GM19467 (cell line): Measurements from ENCODE around the gene UBXN1.
"Not testable (repeated sequence)": the region's sequence is repeated elsewhere in the genome, so short reads cannot be mapped to it uniquely, and the experiment has no call there.

Source experiments
- ATAC-seq: cut with Tn5 transposase; IDR thresholded peaks from one replicate; pipeline ENCODE4 v1.9.1; 2021; ENCODE audit warnings: mild to moderate bottlenecking, moderate library complexity; ENCODE audit not compliant: unreplicated experiment

The UBXN1 gene

GRCh38 chr11:62708793-62709192 is 29.9 kb upstream of the UBXN1 start:
- ATAC-seq: no peak

GRCh38 chr11:62708392-62708791 is 29.5 kb upstream of the UBXN1 start:
- ATAC-seq: no peak

GRCh38 chr11:62707277-62707861 is 28.5 kb upstream of the UBXN1 start, which contains the start of the genes BSCL2 and GNG3:
Gene BSCL2 (minus strand): TSS chr11:62707424. CDS start chr11:62707195, 229 bp downstream.
Gene GNG3 (plus strand): TSS chr11:62707676. CDS start chr11:62708296, 620 bp downstream.
- no peak for ATAC-seq

DNA sequence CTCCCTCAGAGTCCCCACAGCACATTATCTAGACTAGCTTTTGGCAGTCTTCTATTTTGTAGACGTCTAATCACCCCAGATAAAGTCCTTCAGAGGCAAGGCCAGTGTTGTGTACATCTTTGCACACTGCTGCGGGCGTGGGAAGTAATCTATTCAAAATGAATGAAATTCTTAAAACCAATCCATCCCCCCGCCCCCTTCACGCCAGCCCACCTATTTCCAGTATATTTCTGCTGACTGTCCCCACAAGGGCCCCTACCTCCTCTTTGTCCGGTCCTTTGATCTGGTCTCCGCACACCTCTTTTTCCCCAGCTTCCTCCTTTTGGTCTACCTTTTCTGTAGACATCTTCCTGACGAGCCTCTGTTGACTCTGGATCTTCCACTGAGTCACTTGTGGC is 28.0 kb upstream of the UBXN1 start:
- ATAC-seq: no peak

DNA sequence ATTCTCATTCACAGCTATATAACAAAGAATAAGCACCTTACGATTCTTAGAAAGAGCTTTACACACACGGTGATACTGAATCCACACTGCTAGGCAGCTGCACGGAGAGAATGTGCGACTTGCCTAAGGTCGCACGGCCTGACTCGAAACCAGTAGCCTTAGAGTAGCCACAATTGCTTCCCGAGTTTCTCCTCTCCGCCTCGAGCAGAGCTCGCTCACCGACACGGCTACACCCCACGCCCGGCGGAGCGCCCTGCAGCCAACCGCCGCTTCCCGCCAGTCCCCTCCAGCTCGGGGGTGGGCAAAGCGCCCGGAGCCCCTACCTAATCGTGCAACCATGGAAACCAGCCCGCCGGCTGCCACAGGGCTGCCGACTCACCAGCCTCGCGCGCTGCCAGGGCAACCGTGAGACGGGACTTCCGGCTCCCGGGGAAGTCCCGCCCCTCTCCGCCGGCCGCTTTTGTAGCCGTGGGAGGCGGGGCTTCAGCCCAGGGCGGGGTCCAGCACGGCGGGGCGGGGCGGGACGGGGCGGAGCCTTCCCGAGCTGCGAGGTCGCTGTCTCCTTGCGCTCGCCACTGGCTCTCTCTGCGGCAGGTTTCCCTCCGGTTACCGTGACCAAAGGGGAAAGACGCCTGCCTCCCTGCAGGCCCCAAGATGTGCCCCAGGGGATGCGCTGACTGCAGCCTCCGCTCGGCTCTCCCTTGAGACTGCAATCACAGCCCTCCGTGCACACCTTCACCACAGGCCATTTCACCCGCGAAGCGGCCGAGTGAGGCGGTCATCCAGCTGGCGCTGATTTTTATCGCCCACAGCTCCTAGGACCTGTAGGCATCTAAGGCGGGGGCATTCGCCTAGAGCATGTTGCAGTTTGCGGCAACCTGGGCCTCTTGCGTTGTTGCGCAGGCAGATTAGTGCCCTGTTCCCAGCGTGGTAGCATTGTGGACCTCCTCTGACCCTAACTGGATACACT is 27.3 kb upstream of the UBXN1 start:
- ATAC-seq: peak; percentile 48

- no peak for ATAC-seq
These were observed 26.5 kb upstream of the UBXN1 start for GRCh38 chr11:62705413-62705812.

DNA sequence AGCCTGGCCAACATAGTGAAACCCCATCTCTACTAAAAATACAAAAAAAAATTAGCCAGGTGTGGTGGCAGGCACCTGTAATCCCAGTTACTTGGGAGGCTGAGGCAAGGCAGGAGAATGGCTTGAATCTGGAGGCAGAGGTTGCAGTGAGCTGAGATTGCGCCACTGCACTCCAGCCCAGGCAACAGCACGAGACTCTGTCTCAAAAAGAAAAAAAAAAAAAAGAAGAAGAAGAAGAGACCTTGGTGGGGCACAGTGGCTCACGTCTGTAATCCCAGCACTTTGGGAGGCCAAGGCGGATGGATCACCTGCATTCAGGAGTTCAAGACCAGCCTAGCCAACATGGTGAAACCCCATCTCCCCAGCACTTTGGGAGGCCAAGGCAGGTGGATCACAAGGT is 25.0 kb upstream of the UBXN1 start:
- not testable (repeated sequence) for ATAC-seq

- ATAC-seq: no peak
These were observed 23.4 kb upstream of the UBXN1 start for GRCh38 chr11:62702246-62702645.

- ATAC-seq: no peak
These were observed 15.7 kb upstream of the UBXN1 start for GRCh38 chr11:62694455-62695167.

DNA sequence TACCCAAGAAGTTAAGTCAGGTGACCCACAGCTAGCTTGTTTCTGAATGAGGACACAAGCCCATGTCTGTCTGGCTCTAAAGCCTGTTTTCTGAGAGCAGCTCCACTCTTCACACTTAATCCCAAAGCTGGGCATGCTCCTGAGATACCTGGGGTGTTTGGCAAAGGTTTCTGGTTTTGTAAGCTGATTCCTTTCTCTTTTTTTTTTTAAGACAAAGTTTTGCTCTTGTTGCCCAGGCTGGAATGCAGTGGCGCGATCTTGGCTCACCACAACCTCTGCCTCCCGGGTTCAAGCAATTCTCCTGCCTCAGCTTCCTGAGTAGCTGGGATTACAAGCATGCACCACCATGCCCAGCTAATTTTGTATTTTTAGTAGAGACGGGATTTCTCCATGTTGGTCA is 14.8 kb upstream of the UBXN1 start:
- ATAC-seq: not testable (repeated sequence)

DNA sequence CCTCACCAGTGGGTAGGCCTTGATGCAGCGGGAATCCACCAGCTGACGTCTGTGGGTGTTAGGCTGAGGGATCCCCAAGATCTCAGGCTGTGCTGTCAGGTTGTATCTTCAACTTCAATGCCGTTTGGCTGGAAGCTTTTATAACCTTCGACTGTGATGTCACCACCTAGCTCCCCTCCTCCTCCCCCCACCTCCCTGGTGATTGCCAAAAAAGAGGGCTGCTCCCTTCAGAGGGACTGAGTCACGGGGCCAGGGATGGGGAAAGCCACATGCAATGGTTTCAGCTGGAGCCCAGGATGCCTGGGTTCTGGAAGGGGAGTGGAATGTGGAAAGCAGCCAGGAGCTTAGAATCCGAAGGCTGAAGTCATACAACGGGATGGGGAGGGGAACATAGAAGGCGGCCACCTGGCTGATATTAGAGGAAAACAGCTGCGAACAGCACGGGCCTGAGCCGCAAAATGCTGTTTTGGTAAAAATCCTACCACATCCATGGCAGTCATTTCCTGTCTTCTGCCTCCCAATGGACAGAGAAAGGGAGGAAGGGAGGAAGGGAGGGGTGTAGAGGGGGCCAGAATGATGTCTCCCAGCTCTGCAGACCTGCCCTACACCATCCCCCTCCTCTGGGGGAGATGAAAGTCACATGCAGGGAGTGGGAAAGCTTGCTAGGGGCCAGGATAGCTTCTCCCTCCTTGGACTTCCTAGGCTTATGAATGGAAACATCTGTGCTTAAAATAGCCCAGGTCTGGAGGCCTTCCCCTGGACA is 10.7 kb upstream of the UBXN1 start, which contains the start of gene LRRN4CL:
LRRN4CL (minus strand) TSS at position 110 of the 763 bp plus-strand sequence. CDS start 1,022 bp downstream, outside the sequence.
- no peak for ATAC-seq

DNA sequence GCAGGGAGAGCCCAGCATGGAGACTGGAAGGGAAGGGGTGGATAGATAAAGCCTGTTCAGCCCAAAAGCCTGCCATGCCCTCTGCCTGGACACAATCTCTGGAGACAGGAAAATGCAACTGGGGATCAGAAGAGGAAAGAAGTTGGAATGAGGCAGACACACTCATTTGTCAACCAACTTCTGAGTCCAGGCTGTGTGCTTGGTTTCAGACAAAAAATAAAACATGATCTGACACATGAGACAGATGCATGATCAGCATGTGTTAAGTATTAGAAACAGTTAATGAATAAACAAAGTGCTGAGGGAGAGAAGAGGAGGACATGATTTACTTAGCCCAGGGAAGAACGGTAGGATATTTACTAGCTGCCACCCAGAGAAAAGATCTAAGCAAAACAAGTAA is 9.6 kb upstream of the UBXN1 start:
- no peak for ATAC-seq

DNA sequence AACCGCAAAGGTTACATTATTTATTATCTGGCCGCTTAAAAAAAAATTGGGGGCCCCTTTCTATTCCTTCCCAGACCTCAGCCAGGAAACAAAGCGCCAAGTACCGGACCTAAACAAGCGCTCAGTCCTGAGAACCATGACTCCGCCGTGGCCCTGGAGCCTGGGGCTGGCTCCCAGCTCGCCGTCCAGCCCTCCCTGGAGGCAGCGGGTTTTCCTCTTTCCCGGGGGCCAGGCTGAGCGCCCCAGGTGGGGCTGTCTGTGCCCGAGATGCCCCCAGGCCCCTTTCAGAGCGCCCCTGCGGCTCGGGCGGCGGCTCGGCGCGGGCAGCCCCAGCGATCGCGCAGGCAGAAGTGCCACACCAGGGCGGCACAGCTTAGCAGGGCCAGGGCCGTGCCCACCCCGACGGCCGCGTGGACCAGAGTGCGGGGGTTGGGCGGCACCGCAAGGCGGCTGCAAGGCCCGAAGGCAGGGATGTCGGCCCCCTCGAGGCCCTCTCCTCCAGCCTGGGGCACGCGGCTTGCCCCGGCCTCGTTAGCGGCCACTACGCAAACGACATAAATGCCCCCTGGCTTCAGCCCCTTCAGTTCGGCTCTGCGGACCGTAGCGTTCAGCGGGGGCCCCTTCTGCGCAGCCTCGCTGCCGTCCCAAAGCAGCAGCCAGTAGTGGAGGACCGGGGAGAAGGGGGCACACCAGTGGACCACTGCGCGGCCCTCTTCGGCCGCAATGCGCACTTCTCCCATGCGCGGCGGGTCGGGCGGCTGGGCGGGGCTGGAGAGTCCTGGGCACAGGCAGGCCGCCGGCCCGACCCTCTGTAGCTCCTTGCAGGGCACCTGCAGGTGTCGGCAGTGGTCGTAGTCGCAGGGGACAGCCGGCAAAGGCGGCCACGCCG is 8.9 kb upstream of the UBXN1 start:
- no peak for ATAC-seq

GRCh38 chr11:62682518-62682917 is 3.6 kb upstream of the UBXN1 start:
- ATAC-seq: no peak

DNA sequence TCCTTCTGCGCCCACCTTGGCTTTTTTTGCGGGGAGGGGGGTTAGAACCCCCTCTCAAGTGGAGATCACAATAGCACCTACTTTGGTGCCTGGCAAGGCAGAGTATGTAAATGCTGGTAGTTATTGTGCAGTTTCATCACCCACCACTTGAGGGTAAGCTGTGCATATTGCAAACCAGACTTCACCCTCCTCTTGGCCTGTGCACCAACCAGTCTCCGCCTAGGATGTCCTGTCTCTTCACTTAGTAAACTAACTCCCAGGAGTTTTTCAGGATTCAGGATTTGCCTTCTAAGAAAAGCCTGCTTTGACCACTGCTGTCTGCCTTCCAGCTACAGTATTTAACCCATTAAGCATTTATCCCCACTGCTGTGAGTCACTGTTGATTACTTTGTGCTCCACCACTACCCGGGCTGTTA is 2.0 kb upstream of the UBXN1 start:
- ATAC-seq: no peak

- no peak for ATAC-seq
These were observed 472 bp downstream of the UBXN1 start for GRCh38 chr11:62678433-62678769.

DNA sequence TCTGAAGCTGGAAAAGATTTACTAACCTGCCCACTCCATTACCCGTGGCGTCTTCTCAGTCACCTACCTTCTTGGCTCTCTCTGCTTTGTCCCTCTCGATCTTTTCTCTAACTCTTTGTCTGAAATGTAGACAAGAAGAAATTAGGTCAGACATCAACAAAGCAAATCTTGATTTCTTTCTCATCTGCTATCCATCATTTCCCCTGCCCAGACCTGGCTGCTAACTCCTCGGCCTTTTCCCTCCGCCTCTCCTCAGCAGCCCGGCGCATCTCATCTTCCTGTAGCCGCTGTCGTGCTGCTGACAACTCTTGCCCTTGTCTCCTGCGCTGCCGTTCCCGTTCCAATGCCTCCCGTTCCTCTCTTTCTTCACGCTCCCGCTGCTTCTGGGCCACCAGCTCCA is 1.2 kb downstream of the UBXN1 start:
- no peak for ATAC-seq

- ATAC-seq: no peak
These were observed 1.7 kb downstream of the UBXN1 start for GRCh38 chr11:62677156-62677555.

DNA sequence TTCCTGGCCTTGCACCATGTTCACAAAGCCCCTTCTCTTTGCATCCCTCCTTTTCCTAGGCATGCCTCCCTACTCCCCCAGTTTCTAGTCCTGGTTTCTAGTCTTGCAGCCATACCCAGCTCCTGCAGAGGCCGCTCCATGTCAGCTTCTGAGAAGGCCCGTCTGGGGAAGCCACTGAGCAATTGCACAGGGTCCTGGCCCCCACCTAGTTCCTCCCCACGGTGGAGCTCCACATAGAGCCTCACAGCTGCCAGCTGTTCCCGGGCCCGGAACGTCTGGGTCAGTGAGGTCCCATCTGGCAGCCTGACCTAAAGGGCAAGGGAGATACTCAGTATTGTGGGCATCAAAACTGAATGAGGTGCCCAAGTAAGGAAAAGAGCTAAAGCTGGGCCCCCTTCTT is 2.2 kb downstream of the UBXN1 start:
- ATAC-seq: no peak

GRCh38 chr11:62675415-62675814 is 3.5 kb downstream of the UBXN1 start:
- not testable (repeated sequence) for ATAC-seq
